Hepatocyte (in vitro differentiated cells): ENCODE results near the gene ACD. TPM values are rescaled to one million over a fixed set of nuclear protein-coding genes. Genes with fewer than 3 reads are reported as not detected.

ENCODE experiments used
- DNase-seq: peaks from one replicate; pipeline ENCODE4 v3.0.0-alpha.2; 2016; ENCODE audit warnings: low spot score
- H2AFZ ChIP-seq: fragments of 200-600 bp; sonication (generic); 2 replicates; pipeline ENCODE4 v1.6.0; 2016; ENCODE audit warnings: antibody characterized with exemption, mild to moderate bottlenecking
- H3K27ac ChIP-seq: fragments of 200-600 bp; sonication (generic); 2 replicates; pipeline ENCODE4 v1.5.1; 2016; ENCODE audit warnings: mild to moderate bottlenecking
- H3K27me3 ChIP-seq: fragments of 200-600 bp; sonication (generic); 2 replicates; pipeline ENCODE4 v1.6.1; 2016
- H3K36me3 ChIP-seq: fragments of 200-600 bp; sonication (generic); replicated peaks from 2 replicates; pipeline ENCODE4 v1.5.1; 2016; ENCODE audit warnings: low read depth; ENCODE audit not compliant: insufficient read depth
- H3K4me1 ChIP-seq: fragments of 200-600 bp; sonication (generic); 2 replicates; pipeline ENCODE4 v1.5.1; 2016; ENCODE audit warnings: mild to moderate bottlenecking, moderate library complexity; ENCODE audit not compliant: insufficient read depth
- H3K4me2 ChIP-seq: fragments of 200-600 bp; sonication (generic); 2 replicates; pipeline ENCODE4 v1.6.0; 2016
- H3K4me3 ChIP-seq: fragments of 200-600 bp; sonication (generic); 2 replicates; pipeline ENCODE4 v1.5.1; 2016; ENCODE audit warnings: mild to moderate bottlenecking
- H3K79me2 ChIP-seq: fragments of 200-600 bp; sonication (generic); 2 replicates; pipeline ENCODE4 v1.6.0; 2017; ENCODE audit warnings: mild to moderate bottlenecking
- H3K9me2 ChIP-seq: fragments of 200-600 bp; sonication (generic); replicated peaks from 2 replicates; pipeline ENCODE4 v1.6.0; 2017; ENCODE audit warnings: mild to moderate bottlenecking; ENCODE audit not compliant: insufficient read depth
- H3K9me3 ChIP-seq: fragments of 200-600 bp; sonication (generic); 2 replicates; pipeline ENCODE4 v1.5.1; 2016; ENCODE audit warnings: low read depth, mild to moderate bottlenecking
- H4K20me1 ChIP-seq: fragments of 200-600 bp; sonication (generic); 2 replicates; pipeline ENCODE4 v1.6.0; 2016; ENCODE audit warnings: mild to moderate bottlenecking; ENCODE audit not compliant: insufficient read depth, poor library complexity, severe bottlenecking
- CTCF ChIP-seq: fragments of 200-600 bp; sonication (generic); IDR thresholded peaks from 2 replicates; pipeline ENCODE4 v1.5.1; 2016; ENCODE audit warnings: antibody characterized with exemption, mild to moderate bottlenecking; ENCODE audit not compliant: poor library complexity
- EZH2 ChIP-seq: fragments of 200-600 bp; sonication (generic); IDR thresholded peaks from 2 replicates; pipeline ENCODE4 v1.6.1; 2016; ENCODE audit warnings: antibody characterized with exemption, mild to moderate bottlenecking, borderline replicate concordance
- EZH2phosphoT487 ChIP-seq: fragments of 200-600 bp; sonication (generic); IDR thresholded peaks from one replicate; pipeline ENCODE4 v1.6.1; 2018; ENCODE audit warnings: antibody characterized with exemption, mild to moderate bottlenecking, low read depth, moderate library complexity; ENCODE audit not compliant: unreplicated experiment, severe bottlenecking
- WGBS: methylation state at CpG from one replicate; pipeline ENCODE4 v1.1.6; 2016; ENCODE audit warnings: low lambda C conversion rate; ENCODE audit errors: missing lambda C conversion rate; 5-methylcytosine and 5-hydroxymethylcytosine counted together
- polyA plus RNA-seq: library from polyadenylated mRNA; unstranded; fragments of >200 nt; fragmentation: Nextera tagmentation; extraction: Ambion mirVana; gene quantifications from 2 replicates; pipeline ENCODE4 v1.2.1, GENCODE V29; 2016
- total RNA-seq: library from RNA; depleted of rRNA; stranded (reverse); fragments of >200 nt; gene quantifications from 2 replicates; pipeline ENCODE4 v1.2.3, GENCODE V29; 2014

The ACD gene
- total and polyA plus RNA-seq, 2 experiments from 2014 or later, result 18.5 to 26.3 TPM

- no peaks in the 10 kb centered on the region for H3K9me3 ChIP-seq
- no peak overlapping the region for H3K4me3 ChIP-seq
- TF ChIP-seq EZH2phosphoT487, result no peak
- TF ChIP-seq EZH2, result no peak
- TF ChIP-seq CTCF, result no peak
- peaks cover 7% of the 10 kb centered on the region for H3K79me2 ChIP-seq
- H4K20me1 ChIP-seq, result no peaks in the 10 kb centered on the region
- H3K27me3 ChIP-seq, result peaks cover 30% of the 10 kb centered on the region
- no peak overlapping the region for H3K4me2 ChIP-seq
- no peaks in the 10 kb centered on the region for H3K36me3 ChIP-seq
- no peak overlapping the region for H3K27ac ChIP-seq
- peaks cover 11% of the 10 kb centered on the region for H3K4me1 ChIP-seq
- 91% methylated on average over 9 of the region's 9 CpGs for WGBS
- no peak overlapping the region for H2AFZ ChIP-seq
- no peaks in the 10 kb centered on the region for H3K9me2 ChIP-seq
- no peak for DNase-seq
These were observed 3.6 kb downstream of the ACD start for GRCh38 chr16:67656344-67657016.

DNA sequence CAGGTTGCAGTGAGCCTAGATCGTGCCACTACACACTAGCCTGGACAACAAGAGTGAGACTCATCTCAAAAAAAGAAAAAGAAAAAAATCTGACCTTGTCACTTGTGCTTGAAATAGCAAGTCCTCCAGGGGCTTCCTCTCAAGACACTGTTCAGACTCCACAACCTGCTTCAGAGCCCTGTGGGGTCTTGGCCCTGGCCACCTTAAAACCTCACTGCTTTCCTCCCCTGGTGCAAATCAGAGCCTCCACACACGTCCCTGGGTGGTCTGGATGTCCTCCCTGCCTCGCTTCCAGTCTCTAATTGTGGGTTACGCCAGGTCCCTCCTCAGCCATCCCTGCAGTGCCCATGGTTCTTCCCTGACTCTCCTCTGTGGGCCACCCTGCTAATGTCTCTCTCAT, 4.7 kb downstream of the ACD start:
- Histone ChIP-seq H3K9me3 (no peaks in the 10 kb centered on the region), H3K4me3 (no peak overlapping the region), H4K20me1 (no peaks in the 10 kb centered on the region), H3K36me3 (no peaks in the 10 kb centered on the region), H2AFZ (no peak overlapping the region), H3K9me2 (no peaks in the 10 kb centered on the region), H3K79me2 (peaks cover 7% of the 10 kb centered on the region), H3K4me2 (no peak overlapping the region), H3K27ac (no peak overlapping the region), H3K4me1 (peaks cover 11% of the 10 kb centered on the region), H3K27me3 (peaks cover 41% of the 10 kb centered on the region)
- TF ChIP-seq EZH2phosphoT487, result no peak
- no peak for TF ChIP-seq EZH2
- no peak for TF ChIP-seq CTCF
- 88% methylated on average over 4 of the region's 4 CpGs for WGBS
- no peak for DNase-seq

- peaks cover 7% of the 10 kb centered on the region for H3K79me2 ChIP-seq
- H3K36me3 ChIP-seq, result no peaks in the 10 kb centered on the region
- TF ChIP-seq EZH2, result no peak
- TF ChIP-seq CTCF, result no peak
- no peak for TF ChIP-seq EZH2phosphoT487
- no peak overlapping the region for H3K27ac ChIP-seq
- no peaks in the 10 kb centered on the region for H4K20me1 ChIP-seq
- H3K9me2 ChIP-seq, result no peaks in the 10 kb centered on the region
- 87% methylated on average over 30 of the region's 30 CpGs for WGBS
- no peak overlapping the region for H3K4me3 ChIP-seq
- H3K4me1 ChIP-seq, result peaks cover 11% of the 10 kb centered on the region
- no peak for DNase-seq
- H3K9me3 ChIP-seq, result no peaks in the 10 kb centered on the region
- peaks cover 42% of the 10 kb centered on the region for H3K27me3 ChIP-seq
- no peak overlapping the region for H2AFZ ChIP-seq
- no peak overlapping the region for H3K4me2 ChIP-seq
These were observed 5.6 kb downstream of the ACD start for GRCh38 chr16:67654403-67654911.
